Measurements from ENCODE around the gene CDC37L1.

- no peak for TF ChIP-seq CTCF (IDR thresholded peaks at IDR 0.05)
- TF ChIP-seq ZFX (IDR thresholded peaks at IDR 0.05; ENCODE audit: borderline replicate concordance), result no peak
Observed at GRCh38 chr9:4704129-4704528, 24.8 kb downstream of the CDC37L1 start.
